Activated T-helper 2 cell treated with anti-CD3 and anti-CD28 coated beads, Interferon-gamma antibody, Interleukin-2, Interleukin-4, amounts not matched to agents 10 μg/mL and 5 μg/mL and 100 μg/mL, durations not matched to agents 14 hours and 24 hours and 36 hours (primary cell): ENCODE measurements around the gene TMPRSS13. TPM values are rescaled to one million over a fixed set of nuclear protein-coding genes. Genes with fewer than 3 reads are reported as not detected.
"Not testable (repeated sequence)": the region's sequence is repeated elsewhere in the genome, so short reads cannot be mapped to it uniquely, and the experiment has no call there.

ENCODE experiments used
- DNase-seq: peaks from one replicate; pipeline ENCODE4 v3.0.0; 2021; ENCODE audit warnings: low spot score
- H3K27ac Mint-ChIP-seq: one replicate; pipeline ENCODE4 v1.8.0; 2021; ENCODE audit warnings: mixed read lengths
- H3K27me3 Mint-ChIP-seq: one replicate; pipeline ENCODE4 v1.8.0; 2021; ENCODE audit warnings: low read depth, mixed read lengths
- H3K36me3 Mint-ChIP-seq: one replicate; pipeline ENCODE4 v1.8.0; 2021; ENCODE audit warnings: low read depth, mixed read lengths
- H3K4me1 Mint-ChIP-seq: one replicate; pipeline ENCODE4 v1.8.0; 2021; ENCODE audit warnings: low read depth, mixed read lengths
- H3K4me3 Mint-ChIP-seq: one replicate; pipeline ENCODE4 v1.8.0; 2021; ENCODE audit warnings: low read depth, mild to moderate bottlenecking, moderate library complexity, mixed read lengths
- H3K9me3 Mint-ChIP-seq: one replicate; pipeline ENCODE4 v1.8.0; 2021; ENCODE audit warnings: mixed read lengths
- intact Hi-C: fragments of 100-400 bp; cut with micrococcal nuclease; formaldehyde crosslinking; loops from one replicate; pipeline ENCODE4 v1.15.1; 2023
- total RNA-seq: library from RNA; stranded (reverse); gene quantifications from 2 replicates; pipeline ENCODE4 v1.2.3, GENCODE V29; 2022

The TMPRSS13 gene
- total RNA-seq, 1 donor from 2014 or later, result 5.3 TPM

DNA sequence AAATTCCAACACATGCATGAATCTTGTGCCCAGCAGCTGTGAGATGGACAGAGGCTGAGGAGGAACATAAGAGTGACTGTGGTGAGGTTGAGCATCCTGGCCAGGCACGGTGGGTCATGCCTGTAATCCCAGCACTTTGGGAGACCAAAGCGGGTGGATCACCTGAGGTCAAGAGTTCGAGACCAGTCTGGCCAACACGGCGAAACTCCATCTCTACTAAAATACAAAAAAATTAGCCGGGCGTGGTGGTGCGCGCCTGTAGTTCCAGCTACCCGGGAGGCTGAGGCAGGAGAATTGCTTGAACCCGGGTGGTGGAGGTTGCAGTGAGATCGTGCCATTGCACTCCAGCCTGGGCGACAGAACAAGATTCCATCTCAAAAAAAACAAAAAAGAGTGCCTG is 63.7 kb downstream of the TMPRSS13 start:
- H3K9me3 Mint-ChIP-seq, DNase-seq, H3K36me3 Mint-ChIP-seq, intact Hi-C loops, H3K4me3 Mint-ChIP-seq, H3K4me1 Mint-ChIP-seq, H3K27ac Mint-ChIP-seq: not testable (repeated sequence)
- H3K27me3 Mint-ChIP-seq, result peaks cover 14% of the 10 kb centered on the region

DNA sequence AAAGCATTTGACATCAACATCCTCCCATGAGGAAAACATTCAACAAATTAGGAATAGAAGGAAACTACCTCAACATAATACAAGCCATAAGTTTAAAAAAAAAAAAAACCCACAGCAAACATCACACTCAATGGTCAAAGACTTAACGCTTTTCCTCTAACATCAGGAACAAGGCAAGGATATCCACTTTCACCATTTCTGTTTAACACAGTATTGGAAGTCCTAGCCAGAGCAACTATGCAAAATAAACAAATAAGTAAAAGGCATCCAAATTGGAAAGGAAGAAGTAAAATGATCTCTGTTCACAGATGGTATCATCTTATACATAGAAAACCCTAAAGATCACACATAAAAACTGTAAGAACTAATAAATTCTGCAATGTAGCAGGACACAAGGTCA is 65.8 kb downstream of the TMPRSS13 start:
- intact Hi-C loops, result no loop called here
- H3K27ac Mint-ChIP-seq, result no peak overlapping the region
- peaks cover 14% of the 10 kb centered on the region for H3K27me3 Mint-ChIP-seq
- DNase-seq, result no peak
- no peak overlapping the region for H3K4me3 Mint-ChIP-seq
- H3K4me1 Mint-ChIP-seq, result peaks cover 3% of the 10 kb centered on the region
- no peaks in the 10 kb centered on the region for H3K9me3 Mint-ChIP-seq
- H3K36me3 Mint-ChIP-seq, result no peaks in the 10 kb centered on the region

DNA sequence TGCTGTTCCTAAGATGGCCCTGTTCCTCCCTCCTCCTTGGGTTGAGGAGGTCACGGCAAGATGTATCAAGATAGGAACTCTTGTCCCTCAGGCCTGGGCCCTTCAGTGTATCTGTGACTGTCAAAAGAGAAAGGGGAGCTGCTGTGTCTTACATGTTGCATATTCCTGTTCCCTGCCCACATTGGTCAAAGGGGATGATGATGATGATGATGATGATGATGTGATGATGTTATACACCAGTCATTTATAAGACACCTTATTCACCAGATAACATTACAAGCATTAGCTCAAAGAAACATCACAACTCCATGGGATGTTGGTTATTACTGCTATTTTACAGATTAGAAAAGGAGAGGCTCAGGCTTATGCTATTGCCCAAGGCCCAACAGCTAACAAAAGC is 66.4 kb downstream of the TMPRSS13 start:
- no peaks in the 10 kb centered on the region for H3K9me3 Mint-ChIP-seq
- no peak for DNase-seq
- H3K4me1 Mint-ChIP-seq, result peaks cover 3% of the 10 kb centered on the region
- no peak overlapping the region for H3K27ac Mint-ChIP-seq
- intact Hi-C loops, result no loop called here
- no peak overlapping the region for H3K4me3 Mint-ChIP-seq
- H3K36me3 Mint-ChIP-seq, result no peaks in the 10 kb centered on the region
- peaks cover 14% of the 10 kb centered on the region for H3K27me3 Mint-ChIP-seq

DNA sequence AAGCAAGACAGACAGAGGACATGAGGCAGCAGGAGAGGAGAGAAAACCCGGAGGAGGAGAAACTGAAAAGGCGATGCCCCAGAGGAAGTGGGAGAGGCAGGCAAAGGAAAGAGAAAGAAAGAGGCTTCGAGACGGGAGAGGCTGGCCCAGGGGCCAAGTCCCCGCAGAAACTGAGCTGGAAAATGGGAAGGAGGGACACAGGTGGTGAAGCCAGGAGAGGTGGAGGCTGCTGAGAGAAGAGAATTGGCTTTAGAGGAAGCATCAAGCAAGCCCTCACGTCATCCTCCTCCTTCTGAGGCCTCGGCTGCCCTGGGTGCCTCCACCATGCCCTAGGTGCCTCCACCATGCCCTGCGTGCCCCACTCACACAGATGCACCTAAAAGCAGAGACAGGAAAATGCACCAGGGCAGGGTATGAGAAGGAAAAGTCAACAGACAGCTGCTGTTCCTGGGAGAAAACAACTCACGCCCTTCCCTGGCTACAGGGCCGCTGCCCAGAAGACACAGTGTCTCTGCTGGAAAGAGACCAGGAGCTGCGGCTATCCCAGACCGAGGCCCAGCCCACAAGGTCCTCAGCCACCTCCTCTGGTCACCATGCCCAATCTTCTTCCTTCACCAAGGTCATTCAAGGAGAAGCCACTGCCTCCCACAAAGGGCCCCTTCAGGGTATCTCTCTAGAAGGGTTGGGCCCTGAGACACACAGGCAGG is 67.0 kb downstream of the TMPRSS13 start:
- Mint-ChIP-seq H3K4me1 (peaks cover 3% of the 10 kb centered on the region), H3K27me3 (peaks cover 9% of the 10 kb centered on the region), H3K4me3 (no peak overlapping the region), H3K9me3 (no peaks in the 10 kb centered on the region), H3K36me3 (no peaks in the 10 kb centered on the region), H3K27ac (no peak overlapping the region)
- no peak for DNase-seq
- intact Hi-C loops, result no loop called here

DNA sequence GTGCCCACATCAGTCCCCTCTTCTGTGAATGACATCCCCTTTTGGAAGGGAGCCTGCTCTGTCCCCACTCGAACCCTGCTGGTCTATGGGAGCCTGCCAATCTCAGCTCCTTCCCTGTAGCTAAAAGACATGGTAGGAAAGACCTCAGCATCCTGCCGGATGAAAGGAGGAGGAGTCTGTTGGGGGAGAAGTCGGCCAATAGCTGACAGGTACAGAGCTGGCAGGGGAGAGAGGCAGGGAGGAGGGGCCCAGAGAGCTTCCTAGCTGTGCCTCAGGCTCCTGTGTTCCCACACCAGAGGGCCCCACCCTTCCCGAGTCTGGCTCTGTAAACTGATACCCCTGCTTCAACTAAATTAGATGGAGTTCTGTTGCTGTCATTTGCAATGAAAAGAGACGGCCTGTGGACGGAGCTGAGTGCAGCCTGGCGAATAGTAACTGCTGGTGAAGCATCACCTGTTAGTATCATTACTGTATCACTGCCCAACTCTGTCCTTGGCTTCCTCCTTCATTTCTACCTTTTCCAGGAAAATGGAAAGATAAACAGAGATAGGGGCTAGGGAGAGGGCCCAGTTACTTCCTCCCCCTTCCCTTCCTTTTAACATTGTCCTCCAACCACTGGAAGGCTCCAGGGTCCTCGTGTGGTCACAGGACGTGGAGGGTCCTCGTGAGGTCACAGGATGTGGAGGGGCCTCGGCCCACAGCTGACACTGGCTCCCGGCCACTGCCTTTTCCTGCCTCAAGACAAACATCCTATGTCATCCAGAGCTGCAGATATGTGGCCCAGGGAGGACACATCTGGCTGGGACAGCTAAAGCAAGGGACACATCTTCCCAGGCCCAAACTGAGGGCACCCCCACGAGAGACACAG is 67.8 kb downstream of the TMPRSS13 start:
- H3K4me3 Mint-ChIP-seq, result no peak overlapping the region
- no peak overlapping the region for H3K27ac Mint-ChIP-seq
- intact Hi-C loops, result no loop called here
- peaks cover 3% of the 10 kb centered on the region for H3K4me1 Mint-ChIP-seq
- no peak for DNase-seq
- no peaks in the 10 kb centered on the region for H3K9me3 Mint-ChIP-seq
- peaks cover 10% of the 10 kb centered on the region for H3K27me3 Mint-ChIP-seq
- H3K36me3 Mint-ChIP-seq, result no peaks in the 10 kb centered on the region

DNA sequence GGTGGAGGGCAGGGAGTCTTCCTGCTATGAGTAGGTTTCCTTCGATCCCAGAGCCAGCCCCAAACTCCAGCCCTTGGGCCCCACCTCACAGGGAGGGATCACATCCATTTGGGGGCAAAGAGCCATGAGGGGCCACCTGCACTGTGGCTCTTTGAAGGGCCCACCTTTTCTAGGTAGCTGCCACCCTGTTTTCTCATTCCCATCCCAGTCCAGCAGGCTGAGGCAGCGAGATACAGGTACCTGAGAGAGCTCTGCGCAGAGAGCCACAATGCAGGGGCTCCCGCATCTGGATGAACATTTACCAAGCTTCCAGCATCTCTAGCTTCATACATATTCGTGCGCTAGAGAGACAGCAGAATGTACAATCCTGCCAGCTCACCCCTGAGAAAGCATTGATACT is 69.1 kb downstream of the TMPRSS13 start:
- H3K4me3 Mint-ChIP-seq, result no peak overlapping the region
- H3K27ac Mint-ChIP-seq, result no peak overlapping the region
- no peaks in the 10 kb centered on the region for H3K36me3 Mint-ChIP-seq
- H3K27me3 Mint-ChIP-seq, result peaks cover 10% of the 10 kb centered on the region
- intact Hi-C loops, result no loop called here
- peaks cover 3% of the 10 kb centered on the region for H3K4me1 Mint-ChIP-seq
- no peak for DNase-seq
- H3K9me3 Mint-ChIP-seq, result no peaks in the 10 kb centered on the region

DNA sequence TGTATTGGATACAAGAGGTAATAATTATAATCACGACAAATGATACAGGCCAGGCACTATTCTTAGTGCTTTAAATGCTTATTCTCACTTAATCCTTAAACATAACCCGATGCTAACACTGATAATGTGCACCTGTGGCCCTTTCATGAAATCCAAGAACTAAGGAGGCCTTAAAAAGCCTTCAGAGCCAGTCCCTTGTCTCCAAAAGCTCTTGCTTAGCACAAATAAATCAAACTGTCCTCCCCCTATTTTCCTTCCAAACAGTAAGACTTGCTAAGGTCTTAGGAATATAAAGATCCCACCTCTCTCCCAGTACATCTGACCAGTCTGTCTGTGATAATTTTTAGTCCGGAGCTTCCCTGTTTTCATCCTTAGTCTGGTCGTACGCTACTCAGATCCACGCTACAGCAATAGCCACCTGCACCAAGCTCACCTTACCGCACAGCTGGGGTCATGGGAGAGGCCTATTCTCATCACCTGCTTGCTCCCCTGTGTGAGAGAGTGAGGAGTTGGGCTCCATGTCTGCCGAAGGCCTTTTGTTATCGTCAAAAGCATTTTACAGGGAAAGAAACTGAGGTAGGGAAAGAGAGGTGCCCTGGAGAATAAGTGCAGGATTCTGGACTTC is 69.6 kb downstream of the TMPRSS13 start:
- intact Hi-C loops, result no loop called here
- H3K9me3 Mint-ChIP-seq, result no peaks in the 10 kb centered on the region
- H3K36me3 Mint-ChIP-seq, result no peaks in the 10 kb centered on the region
- H3K4me3 Mint-ChIP-seq, result no peak overlapping the region
- peaks cover 3% of the 10 kb centered on the region for H3K4me1 Mint-ChIP-seq
- peaks cover 10% of the 10 kb centered on the region for H3K27me3 Mint-ChIP-seq
- DNase-seq, result no peak
- no peak overlapping the region for H3K27ac Mint-ChIP-seq

DNA sequence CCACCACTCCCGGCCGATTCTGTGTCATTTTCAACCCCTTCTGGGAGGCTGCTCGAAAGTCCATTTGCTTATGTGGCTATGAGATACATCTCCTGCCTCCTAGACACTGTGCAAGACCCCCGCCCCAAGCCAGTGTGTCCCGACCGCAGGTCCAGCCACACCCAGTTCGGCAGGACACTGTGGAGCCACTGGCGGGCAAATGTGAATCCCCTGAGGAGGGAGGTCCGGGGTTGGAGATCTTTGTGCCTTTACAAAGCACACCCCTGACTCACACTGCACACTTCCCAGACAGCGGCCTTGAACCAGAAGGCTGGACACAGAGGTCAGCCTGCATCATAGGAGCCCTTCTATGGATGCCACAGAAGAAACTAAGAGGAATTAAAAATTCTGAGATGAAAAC is 70.1 kb downstream of the TMPRSS13 start:
- H3K36me3 Mint-ChIP-seq, result no peaks in the 10 kb centered on the region
- no peaks in the 10 kb centered on the region for H3K9me3 Mint-ChIP-seq
- peaks cover 9% of the 10 kb centered on the region for H3K27me3 Mint-ChIP-seq
- no peak for DNase-seq
- no peak overlapping the region for H3K27ac Mint-ChIP-seq
- H3K4me1 Mint-ChIP-seq, result peaks cover 3% of the 10 kb centered on the region
- no peak overlapping the region for H3K4me3 Mint-ChIP-seq
- intact Hi-C loops, result no loop called here

DNA sequence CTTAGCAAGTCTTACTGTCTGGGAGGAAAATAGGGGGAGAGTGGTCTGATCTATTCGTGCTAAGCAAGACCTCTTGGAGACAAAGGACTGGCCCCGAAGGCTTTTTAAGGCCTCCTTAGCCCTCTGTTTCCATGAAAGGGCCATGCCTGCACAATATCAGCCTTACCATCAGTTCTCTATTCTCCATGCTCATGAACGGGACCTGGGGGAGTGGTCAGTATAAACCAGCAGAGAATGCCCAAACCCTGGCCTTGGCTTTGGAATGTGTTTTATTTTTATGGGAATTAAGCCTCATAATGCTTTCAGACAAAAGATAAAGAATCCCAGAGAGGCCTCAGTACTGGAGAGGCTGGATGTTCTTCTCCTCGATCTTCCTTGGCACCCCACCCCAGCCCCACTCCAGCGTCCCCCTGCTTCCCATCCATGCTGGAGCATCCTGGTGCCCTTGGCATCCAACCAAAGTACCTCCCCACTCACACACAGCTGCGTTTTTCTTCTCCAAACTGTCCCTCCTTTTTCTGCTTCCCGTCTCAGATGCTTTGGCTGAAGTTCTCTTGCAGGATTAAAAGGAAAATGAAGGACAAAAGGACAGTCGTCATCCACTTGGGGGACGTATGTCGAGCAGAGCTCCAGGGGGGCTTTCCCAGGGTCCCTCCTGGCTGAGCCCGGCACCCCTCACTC is 71.3 kb downstream of the TMPRSS13 start:
- no peak for DNase-seq

DNA sequence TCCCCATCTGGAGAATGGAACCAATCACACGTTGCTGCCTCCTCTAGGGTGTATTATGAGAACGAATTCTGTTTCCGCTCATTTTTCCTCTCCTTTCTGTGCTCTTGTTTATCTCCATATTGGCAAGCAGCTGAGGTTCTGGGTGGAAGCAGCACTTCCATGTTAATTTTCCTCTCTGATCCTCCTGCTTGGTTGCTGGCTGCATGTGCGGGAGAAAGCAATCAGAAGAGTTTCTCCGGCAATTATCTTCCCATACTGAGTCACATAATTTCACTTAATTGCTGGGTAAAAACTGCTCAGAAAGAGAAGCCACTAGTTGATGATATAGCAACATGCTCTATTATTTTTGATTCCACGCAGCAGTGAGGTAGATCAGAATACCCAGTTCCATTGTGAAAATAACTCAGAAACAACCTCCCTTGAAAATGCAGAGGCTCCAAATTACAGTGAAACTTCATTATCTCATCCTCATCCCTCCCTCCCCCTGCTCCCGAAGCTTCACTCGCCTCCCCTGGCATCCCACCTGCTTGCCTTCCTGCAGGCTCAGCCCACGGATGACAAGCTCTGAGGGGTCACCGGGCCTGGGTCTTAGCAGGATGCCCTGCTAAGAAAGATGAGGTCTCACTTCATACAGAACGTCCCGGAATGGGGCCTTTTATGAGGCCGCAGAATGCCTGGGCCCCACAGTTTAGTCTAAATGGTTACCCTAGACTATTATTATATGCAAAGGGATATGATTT is 73.1 kb downstream of the TMPRSS13 start:
- intact Hi-C loops, result no loop called here
- H3K4me3 Mint-ChIP-seq, result no peak overlapping the region
- peaks cover 6% of the 10 kb centered on the region for H3K4me1 Mint-ChIP-seq
- H3K27ac Mint-ChIP-seq, result no peak overlapping the region
- DNase-seq, result no peak
- peaks cover 13% of the 10 kb centered on the region for H3K27me3 Mint-ChIP-seq
- H3K9me3 Mint-ChIP-seq, result peaks cover 8% of the 10 kb centered on the region
- H3K36me3 Mint-ChIP-seq, result peaks cover 8% of the 10 kb centered on the region

More for the DNA sequence above, 71.3 kb downstream of the TMPRSS13 start:
- peaks cover 2% of the 10 kb centered on the region for H3K36me3 Mint-ChIP-seq
- H3K9me3 Mint-ChIP-seq, result peaks cover 2% of the 10 kb centered on the region
- H3K27ac Mint-ChIP-seq, result no peak overlapping the region
- peaks cover 4% of the 10 kb centered on the region for H3K4me1 Mint-ChIP-seq
- peaks cover 7% of the 10 kb centered on the region for H3K27me3 Mint-ChIP-seq
- no peak overlapping the region for H3K4me3 Mint-ChIP-seq
- intact Hi-C loops, result no loop called here

DNA sequence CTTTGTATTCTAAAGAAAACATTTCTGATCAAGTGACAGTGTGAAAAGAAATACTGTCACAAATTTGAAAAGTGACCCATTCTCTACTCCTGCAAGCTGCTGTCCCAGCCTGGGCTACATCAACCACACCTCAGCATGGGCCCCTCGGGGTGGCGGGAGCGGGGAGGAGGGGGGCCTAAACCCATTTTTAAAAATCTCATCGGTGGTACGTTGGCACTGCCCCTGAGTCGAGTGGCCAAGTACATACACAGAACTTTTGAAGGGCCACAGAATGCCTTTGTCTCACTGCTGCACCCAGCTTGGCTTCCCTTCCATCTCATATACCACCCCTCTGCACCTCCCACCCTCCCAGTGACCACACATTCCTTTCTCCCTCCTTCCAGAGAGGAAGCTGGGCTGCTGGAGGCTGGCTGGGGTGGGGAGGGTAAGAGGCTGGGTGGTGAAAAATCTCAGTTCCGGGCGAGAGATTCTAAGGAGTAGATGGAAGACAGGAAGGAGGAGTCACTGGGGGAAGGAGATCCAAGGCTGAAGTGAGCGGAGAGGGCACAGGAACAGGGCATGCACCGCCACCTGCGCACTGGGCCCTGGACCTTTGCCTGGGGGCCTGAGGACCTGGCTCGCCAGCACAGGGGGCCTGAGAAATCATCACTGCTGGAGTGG is 73.9 kb downstream of the TMPRSS13 start:
- H3K4me1 Mint-ChIP-seq, result peaks cover 6% of the 10 kb centered on the region
- no peak overlapping the region for H3K27ac Mint-ChIP-seq
- peaks cover 13% of the 10 kb centered on the region for H3K27me3 Mint-ChIP-seq
- no peak overlapping the region for H3K4me3 Mint-ChIP-seq
- peaks cover 8% of the 10 kb centered on the region for H3K36me3 Mint-ChIP-seq
- DNase-seq, result no peak
- peaks cover 8% of the 10 kb centered on the region for H3K9me3 Mint-ChIP-seq
- intact Hi-C loops, result no loop called here

DNA sequence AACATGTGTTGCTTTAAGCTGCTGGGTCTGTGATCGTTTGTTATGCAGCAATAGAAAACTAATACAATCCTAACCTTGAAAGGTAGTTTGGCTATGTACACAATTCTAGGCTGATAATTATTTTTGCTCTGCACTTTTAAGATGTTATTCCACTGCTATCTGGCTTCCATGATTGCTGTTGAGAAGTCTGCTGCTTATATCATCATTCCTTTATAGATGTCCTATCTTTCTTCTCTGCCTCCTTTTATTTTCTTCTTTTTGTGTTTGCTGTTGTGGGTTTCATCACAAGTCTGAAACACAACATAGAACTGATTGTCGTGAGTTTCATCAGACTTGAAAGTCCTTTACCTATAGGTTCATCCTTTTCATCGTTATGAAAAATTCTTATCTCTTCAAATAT is 76.9 kb downstream of the TMPRSS13 start:
- DNase-seq, result no peak
- Mint-ChIP-seq H3K4me3 (no peak overlapping the region), H3K27ac (no peak overlapping the region), H3K27me3 (peaks cover 13% of the 10 kb centered on the region), H3K36me3 (peaks cover 8% of the 10 kb centered on the region), H3K9me3 (peaks cover 8% of the 10 kb centered on the region), H3K4me1 (peaks cover 13% of the 10 kb centered on the region)
- intact Hi-C loops, result no loop called here
